Stimulated activated CD4-positive, alpha-beta T cell treated with anti-CD3 and anti-CD28 coated beads, Interleukin-12 subunit alpha, Interleukin-12 subunit beta, amount 100 ng/mL, for 4 hours (primary cell): ENCODE results near the gene LYRM1.

ENCODE experiments used
- DNase-seq: peaks from one replicate; pipeline ENCODE4 v3.0.0-alpha.2; 2020

Gene LYRM1

DNA sequence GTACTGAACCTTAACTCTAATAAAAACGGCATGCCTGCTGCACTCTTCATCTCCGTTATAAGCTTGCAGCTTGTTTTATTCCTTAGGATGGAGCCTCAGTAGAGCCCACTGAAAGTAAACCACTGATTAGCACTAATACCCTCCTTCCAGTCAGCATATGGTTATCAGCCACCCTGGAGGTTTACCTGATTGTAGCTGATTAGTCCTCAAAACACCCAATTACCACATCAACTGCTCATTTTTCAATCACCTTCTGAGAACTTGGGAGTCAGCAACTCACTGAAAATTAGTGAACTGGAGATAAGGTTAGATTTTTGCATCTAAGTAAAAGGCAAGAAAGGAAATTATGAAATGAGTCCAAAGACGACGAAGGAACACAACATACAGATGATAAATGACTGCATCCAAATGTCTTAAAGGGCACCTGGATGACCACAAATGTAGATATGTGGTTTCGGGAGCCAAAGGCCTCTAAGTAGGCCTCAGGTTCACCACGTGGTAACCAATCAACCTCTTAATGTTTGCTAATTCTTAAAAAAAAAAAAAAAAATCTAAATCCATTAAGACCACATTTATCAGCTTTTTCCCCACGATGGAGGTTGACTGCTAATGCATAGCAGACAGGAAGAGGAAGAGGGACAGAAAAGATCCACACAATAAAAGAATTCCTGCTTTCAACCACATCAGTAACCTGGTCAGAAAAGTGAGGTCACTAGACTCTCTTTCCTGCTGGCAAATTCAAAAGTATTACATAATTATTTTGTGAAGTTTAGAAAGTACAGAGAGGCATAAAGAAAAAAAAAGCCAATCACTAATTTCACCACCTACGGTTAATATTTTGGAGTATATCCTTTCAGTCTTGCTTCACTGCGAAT, 28.4 kb upstream of the LYRM1 start:
- no peak for DNase-seq

DNA sequence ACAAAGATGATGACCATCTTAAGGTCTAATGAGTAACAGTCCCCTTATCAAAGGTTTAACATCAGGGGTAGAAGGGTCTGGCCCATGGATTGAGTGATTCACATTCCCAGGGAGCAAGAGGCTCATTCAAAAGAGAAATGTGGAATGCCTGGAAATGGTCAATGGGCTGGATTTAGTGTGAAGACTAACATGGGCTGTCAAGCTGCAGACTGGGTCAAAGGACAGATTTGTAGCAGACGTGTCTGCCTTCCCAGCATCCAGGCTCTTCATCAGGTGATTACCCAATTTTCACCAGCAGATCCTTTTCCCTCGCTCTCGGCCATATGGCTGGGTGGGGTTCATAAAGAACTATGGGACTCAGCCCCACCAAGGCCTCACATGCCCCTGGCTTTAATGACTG, 27.2 kb upstream of the LYRM1 start:
- no peak for DNase-seq

DNA sequence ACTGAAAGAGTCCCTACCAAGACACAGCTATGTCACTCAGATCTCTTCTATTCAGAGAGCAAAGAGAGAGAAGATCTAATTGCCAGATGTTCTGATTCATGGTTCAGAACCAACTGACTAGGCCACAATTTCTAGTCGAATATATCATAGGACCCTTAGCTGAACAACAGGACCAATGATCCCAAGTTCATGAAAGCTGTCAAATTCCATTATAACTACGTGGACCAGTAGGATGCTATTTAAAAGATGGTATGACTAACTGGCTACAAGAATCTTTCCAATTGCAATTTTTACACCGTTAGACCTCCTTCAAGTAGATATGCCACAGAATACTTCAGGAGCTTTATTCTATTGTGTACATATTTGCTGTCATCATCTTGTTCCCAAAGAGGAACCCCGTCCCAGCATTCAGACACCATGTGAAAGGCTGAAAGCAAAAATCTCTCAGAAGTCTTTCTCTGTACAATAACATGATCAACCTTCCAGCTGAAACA, 26.4 kb upstream of the LYRM1 start:
- no peak for DNase-seq

DNA sequence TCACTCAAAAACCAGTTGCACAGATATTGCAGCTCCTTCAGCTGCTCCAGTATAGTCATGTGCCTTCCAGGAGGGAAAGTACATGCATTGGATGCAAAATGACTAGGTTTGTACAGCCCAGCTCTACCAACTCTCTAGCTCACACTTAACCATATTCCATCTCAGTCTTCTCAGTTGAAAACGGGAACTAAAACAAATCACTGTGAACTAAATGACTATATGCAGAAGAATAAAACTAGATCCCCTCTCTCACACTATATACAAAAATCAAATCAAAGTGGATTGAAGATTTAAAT, 25.3 kb upstream of the LYRM1 start:
- DNase-seq = no peak

DNA sequence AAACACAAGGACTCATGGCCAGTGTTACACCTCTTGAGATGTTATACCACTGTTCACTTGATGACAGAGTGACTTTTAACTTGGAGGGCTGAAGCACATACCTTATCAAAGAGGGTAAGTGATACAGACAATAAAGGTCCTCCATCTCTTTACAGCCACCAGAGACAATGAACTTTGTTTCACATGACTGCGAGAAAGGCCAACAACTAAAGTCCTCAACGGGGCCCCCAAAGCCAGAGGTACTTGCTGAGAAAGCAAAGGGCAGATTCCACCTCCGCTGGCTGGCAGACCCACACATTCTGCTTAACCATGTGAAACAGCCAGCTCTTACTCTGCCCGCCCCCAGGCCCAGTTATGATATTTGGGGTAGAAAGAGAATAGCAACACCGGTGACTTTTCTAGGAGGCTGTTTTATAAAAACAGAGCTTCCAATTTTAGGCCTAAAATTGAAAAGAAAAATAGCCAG, 21.9 kb upstream of the LYRM1 start:
- DNase-seq = no peak

DNA sequence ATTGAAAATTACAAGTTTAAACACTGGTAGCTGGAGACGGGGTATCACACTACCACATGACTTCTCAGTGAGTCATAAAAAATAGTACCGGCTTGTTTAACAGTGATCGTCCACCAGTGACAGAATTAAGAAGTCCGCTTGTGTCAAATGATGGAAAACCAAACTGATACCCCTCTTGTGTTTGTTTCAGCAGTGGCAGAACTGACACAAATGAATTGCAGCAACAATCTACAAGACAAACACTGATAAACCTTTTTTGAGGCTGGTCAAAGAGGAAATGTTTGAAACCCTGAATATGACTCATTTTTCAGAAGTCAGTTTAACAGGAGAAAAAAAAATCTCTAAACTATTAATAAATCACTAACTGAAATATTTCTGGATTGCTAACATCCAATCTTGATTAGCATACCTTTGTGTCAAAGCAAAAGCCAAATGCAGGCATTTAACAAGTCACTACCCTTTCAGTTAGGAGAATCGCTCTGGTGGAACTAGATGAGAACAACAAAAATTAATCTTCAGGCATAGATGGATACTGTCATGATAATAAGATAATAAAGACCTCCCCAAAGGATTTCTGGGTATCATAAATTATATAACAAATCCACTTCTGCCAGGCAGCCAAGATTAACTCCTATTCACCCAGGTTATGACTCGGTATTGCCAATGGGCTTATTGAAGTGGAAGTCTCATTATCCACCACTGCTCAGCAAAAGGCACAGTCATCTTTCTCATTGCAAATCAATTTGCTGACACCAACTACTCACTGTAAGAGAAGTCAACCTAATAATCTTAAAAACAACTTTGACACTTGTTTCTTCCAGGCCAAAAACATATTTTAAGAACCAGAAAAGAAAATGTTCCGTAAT, 21.2 kb upstream of the LYRM1 start:
- no peak for DNase-seq

DNA sequence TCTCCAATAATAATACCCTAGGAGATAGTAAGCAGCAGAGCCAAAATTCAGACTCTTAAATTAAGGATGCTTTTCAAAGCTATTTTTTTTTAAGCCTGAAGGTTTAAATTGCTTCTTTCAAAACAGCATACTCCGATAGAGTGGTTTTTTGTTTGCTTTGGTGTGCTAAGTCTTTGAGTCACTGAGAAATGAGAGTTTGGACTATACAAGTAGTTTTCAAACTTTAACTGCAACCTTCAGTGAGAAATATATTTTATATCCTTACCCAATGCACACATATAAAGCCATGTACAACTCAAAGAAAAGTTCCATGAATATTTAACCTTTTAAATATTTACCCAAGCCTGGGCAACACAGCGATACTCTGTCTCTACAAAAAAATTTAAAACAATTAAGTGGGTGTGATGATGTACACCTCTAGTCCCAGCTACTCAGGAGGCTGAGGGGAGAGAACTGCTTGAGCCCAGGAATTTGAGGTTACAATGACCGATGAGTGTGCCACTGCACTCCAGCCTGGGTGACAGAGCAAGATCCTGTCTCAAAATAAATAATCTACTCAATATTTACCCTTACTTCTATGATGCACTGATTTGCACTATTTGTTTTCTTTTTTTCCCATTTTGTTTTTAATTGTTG, 19.6 kb upstream of the LYRM1 start:
- DNase-seq = no peak

DNA sequence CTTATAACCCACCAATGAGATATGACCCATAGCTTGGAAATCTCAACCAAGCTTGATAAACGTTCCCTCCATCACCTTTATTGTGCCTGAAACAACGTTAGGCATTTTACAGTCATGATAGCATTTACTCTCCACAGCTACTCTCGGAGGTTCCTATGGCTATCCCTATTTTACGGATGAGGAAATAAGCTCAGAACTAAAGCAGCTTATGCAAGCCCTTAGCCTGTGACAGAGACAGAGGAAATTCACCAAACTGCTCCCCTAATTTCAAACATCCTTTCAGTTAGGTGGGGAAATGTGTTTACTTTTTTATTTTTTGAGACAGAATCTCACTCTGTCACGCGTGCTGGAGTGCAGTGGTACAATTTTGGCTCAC, 19.1 kb upstream of the LYRM1 start:
- DNase-seq = no peak

DNA sequence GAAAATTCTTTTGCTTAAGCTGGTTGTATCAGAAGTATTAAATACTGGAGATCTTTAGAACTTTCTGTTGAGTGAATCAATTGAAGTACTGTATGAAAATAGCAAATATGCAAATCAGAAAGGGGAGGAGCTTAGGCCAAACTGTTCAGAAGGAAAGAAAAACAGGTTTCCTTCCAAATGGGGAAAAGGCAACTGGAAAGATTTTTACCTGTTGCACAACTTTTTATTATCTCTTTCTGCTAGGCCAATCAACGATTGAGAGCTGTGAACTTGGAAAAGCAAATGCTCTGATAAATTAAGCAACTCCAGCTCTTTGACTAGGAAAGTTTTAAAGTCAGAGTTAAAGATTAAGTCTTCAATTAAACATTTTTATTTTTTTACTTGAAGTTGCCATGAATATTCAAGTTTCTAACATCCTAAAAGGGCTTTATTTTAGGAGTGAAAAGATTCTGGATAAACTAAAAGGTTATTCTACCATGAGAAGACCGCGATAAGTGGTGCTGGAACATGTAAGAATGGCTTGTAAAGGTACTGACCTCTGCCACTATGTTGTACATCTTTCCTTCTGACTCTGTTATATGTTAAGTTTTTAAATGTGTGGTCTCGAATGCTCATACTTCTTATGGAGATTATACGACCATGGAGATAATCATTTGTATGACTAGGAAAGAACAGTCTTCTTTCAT, 16.9 kb upstream of the LYRM1 start:
- no peak for DNase-seq

DNA sequence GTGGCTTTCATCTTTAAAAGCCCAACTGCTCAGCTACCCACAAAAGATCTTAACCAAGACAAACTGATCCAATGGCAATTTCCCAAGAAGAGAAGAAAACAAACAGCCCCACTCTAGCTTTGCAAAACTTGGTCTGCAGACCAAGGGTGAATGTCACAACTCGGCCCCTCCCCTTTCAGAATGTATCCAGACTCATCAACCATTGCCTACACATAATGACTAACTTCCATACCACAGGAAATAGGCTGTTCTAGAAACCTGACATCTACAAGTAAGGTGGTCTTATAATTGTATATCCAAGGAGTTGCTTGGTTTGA, 16.4 kb upstream of the LYRM1 start:
- no peak for DNase-seq

DNA sequence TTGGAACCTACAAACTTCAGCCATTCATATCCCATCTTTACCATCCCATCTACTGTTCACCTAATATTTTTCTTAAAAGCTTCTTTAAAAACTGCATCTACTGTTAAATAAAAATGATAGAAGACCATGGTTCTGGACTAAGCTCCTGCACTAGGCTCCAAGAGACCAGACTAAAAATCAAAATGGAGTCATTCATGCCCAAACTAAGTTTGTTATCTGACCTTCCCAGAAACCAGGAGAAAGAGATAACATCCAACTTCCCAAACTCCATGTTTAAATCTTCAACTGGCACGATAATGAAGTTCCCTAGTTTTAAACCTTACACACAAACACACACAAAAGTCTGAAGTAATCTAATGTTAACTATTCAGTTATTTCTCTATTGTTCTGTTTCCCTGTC, 14.3 kb upstream of the LYRM1 start:
- DNase-seq = no peak

DNA sequence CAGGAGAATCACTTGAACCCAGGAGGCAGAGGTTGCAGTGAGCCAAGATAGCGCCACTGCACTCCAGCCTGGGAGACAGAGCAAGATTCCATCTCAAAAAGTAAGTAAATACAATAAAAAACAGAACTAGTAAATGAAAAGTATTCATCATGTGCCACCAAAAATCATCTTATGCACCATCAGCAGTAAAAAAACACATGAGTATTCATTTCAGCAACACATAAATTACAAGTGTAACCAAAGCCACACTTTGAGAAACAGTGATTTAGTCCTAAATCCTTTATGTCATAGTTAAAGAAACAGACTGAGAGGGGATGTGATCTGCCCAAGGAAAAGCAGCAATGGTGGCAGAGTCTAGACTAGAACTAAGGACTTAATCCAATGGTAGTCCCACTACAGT, 13.4 kb upstream of the LYRM1 start:
- DNase-seq = no peak

DNA sequence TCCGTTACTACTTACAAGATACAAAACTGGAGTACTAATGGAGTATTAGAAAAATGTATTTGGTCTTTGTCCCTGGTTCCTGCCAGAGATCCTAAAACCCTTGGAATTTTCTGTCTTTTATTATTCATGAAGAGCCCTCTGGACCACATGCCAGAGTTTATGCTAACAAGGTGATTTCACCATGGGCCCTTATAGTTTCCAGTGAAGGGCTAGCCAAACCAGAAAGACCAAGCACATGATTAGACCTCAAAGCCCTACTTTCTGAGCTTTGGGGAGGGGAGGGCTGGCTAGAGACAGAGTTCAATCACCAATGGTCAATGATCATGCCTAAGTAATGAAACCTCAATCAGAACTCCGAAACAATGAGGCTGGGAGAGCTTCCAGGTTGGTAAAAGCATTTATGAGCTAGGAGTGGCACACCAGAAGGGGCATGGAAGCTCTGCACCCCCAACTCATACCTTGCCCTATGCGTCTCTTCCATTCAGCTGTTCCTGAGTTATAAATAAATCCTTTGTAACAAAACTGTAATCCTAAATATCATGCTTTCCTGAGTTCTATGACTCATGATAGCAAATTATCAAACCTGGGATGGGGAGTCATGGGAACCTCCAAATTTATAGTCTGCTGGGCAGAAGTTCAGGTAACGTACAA, 10.8 kb upstream of the LYRM1 start:
- DNase-seq = no peak

DNA sequence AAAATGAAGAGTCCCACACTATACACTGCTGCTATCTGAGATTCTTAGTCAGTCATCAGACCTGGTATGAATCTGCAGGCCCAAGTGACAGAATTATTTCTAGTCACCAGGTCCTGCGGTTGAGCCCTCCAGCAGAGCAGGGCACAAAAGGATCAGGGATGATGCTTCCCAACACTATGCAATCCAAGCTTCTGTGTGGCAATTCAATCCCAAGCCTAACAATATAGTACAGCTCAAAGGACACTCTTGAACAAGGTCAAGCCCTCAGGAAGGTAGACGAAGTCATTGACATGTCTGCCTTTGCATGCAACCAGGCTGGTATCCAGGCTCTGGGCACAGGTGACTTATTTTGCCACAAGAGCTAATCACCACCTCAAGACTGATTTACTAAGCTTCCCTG, 6.2 kb upstream of the LYRM1 start:
- no peak for DNase-seq

DNA sequence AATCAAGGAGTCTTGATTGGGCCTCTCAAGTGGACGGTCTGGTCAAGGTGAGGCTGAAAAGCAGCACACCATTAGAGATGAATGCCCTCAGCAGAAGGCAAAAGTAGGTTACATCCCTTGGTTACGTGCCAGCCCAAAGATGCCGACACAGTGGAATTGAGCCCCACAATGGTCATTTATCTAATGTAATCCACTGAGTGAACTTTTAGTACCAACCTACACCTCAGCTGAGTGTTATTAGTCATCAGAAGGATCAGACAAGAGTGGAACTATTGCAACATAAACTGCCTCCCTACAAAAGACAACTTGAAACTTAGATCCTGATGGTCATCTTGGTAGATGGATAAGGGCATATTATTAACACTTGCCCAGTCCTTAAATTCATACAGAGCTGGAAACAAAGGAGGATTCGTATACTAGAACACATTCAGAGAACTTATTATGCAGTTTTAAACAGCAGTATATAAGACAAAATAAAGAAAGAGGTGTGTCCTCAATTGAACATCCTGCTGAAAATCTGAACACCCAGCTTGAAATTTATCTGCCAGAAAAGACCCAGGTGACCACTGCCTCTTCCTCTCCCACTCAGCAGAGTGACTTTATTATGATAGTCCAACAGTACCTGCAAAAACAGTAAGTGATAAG, 3.2 kb upstream of the LYRM1 start:
- no peak for DNase-seq

DNA sequence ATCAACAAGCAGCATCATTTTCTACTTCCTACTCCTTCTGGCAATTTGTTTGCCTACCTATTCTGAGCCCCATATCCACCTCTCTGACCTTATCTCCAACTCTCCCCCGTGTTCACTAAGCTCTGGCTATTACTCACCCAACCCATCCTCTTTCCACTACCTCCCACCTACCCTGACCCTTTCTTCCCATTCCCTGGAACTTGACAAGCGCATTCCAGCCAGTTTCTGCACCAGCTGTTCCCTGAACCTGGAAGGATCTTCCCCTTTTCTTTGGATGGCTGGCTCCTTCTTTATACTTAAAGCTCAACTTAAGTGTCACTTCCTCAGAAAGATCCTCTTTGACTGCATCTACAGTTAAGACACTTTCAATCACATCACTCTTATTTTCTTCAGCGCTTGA, 2.6 kb upstream of the LYRM1 start:
- no peak for DNase-seq

DNA sequence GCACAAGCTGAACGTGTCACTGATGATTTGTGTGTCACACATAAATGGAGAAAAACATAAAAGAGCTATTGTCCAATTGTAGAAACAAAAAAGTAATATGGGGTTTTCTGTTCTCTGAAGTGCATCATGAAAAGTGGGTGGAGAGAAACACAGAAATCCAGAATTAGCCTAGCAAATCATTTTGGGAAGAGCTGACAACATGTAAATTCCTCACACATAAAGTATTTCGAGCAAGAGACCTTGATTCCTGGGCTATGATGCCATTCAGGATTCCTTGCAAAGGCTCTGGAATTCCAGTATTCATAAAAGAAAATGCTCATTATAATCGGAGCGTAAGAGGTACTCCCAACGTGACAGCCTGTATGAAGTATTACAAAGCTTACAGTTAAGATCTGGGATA, 1.5 kb upstream of the LYRM1 start:
- DNase-seq = no peak

DNA sequence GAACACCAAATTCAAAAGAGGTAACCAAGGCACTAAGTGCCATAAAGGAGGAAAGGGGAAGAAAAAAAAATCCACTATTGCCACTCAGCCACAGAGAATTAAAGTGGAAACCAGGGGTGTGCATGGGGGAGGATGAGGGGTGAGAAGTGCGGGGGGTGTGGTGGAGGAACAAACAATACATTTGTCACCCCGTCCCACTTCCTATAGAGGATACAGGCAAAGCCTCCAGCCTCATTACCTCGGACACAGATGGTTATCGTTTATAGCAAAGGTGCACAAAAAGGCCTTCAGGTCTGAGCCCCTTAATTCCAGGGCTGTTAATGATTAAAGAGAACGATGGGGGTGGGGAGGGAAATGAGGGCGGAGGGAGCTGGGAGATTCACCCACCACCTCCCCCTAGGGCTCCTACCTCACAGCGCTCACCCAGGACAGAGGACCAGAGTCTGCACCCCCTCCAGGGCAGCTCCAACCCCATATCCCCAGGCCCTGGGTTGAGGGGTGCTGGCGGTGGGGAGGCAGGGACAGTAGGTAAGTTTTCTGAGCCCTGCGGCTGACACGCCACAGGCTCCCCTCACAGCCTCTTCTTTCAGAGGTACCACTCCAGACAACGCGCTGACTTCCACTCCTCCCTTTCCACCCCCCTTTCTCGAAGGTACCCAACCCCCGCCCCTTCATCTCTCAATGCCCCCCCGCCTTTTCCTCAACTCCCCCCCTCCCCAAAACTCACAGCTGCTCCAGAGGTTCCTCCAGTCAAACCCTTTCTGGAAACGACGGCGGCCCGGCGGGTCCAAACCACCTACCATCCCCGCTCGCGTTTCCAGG, 883 bp upstream of the LYRM1 start:
- no peak for DNase-seq

DNA sequence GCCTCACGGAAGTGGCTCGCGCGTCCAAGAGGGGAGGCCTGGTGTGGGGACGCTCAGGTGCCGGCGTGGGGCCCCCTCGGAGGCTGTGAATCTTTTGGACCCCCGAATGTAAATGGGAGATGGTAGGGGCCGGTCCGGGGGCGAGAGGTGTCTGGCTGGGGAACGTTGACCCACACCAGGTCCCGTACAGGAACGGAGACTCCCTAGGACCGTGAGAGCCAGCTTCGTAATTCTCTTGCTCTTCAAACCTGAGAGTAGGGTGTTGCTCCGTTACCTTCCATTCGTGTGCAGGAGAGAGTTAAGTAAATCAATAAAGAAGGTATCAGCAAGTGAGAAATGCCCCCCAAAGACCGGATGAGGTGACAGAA, 481 bp downstream of the LYRM1 start:
- no peak for DNase-seq

DNA sequence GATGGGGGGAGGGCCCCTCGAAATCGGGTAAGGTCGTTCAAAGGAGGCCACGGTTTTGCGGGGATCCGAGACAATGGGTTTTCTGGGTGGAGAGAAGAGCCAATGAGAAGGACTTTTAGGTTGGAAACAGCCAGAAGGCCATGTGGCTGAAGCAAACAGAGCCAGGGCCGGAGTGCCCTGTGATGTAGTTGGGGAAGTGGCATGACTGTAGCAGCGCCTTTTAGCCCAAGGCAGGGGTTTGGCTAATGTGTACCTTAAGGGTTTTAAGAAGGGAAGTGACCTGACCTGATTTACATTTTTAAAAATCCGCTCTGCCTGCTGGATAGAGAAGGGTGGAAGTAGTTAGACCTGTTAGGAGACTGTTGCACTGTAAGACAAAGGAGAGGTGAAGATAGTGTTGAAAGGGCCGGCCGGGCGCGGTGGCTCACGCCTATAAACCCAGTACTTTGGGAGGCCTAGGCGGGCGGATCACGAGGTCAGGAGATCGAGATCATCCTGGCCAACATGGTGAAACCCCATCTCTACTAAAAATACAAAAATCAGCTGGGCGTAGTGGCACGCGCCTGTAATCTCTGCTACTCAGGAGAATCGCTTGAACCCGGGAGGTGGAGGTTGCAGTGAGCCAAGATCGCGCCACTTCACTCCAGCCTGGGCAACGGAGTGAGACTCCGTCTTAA, 1.0 kb downstream of the LYRM1 start:
- peak; percentile 6 for DNase-seq

DNA sequence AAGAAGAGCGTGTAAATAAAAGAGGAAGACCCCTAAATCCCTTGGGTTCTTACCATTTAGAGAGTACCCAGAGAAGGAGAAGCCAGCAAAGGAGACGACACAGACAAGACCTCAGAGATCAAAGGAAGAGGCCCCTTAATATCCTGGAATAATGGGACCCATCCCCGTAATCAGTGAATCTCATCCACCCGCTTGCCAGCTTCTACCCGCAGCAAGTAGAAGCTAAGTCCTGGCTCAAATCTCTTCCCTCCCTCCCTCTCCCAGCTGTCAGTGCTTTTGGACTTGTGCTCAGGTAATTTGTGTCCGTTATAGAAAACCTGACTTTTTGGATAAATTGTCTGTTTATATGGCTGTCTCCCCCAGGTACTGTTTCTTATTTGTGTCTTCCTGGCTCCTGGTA, 1.9 kb downstream of the LYRM1 start:
- no peak for DNase-seq
